ENCODE measurements around the gene CERS6. TPM values are rescaled to one million over a fixed set of nuclear protein-coding genes. Genes with fewer than 3 reads are reported as not detected.

CERS6 gene
- total RNA-seq, 4 donors from 2014 or later: 46.6 to 67.7 (median 53.6) TPM

- intact Hi-C loops (cut with DNase I): no loop called here
- Histone ChIP-seq H3K36me3 (no peaks in the 10 kb centered on the region), H3K4me1 (peaks cover 0 to 11% (median 5%) of the 10 kb centered on the region in 4 donors), H3K9me3 (no peaks in the 10 kb centered on the region), H3K27me3 (no peaks in the 10 kb centered on the region), H3K4me3 (no peak overlapping the region), H3K27ac (replicated peaks in 1 of 4) (no peak overlapping the region)
- DNase-seq (ENCODE audit: extremely low spot score): no peak
- no peak for TF ChIP-seq POLR2AphosphoS5 (IDR thresholded peaks at IDR 0.05)
- TF ChIP-seq POLR2A (IDR thresholded peaks at IDR 0.05; ENCODE audit: low read depth): no peak
- TF ChIP-seq CTCF (IDR thresholded peaks at IDR 0.05): no peak
- TF ChIP-seq EP300 (IDR thresholded peaks at IDR 0.05): no peak
- 96% methylated on average over 6 of the region's 6 CpGs for WGBS
These were observed 17.5 kb upstream of the CERS6 start for GRCh38 chr2:168438553-168438952.

- no peaks in the 10 kb centered on the region for H3K27me3 ChIP-seq
- peaks cover 0 to 5% (median 3%) of the 10 kb centered on the region in 4 donors for H3K4me1 ChIP-seq
- H3K4me3 ChIP-seq: no peak overlapping the region
- intact Hi-C loops (cut with DNase I): no loop called here
- TF ChIP-seq POLR2A (IDR thresholded peaks at IDR 0.05; ENCODE audit: low read depth) (no peak), CTCF (IDR thresholded peaks at IDR 0.05) (no peak), EP300 (IDR thresholded peaks at IDR 0.05) (no peak), POLR2AphosphoS5 (IDR thresholded peaks at IDR 0.05) (no peak)
- no peaks in the 10 kb centered on the region for H3K36me3 ChIP-seq
- H3K27ac ChIP-seq (replicated peaks in 1 of 4): no peak overlapping the region
- WGBS: 57% methylated on average over 3 of the region's 3 CpGs
- no peak for DNase-seq (ENCODE audit: extremely low spot score)
- H3K9me3 ChIP-seq: no peaks in the 10 kb centered on the region
These were observed 16.5 kb upstream of the CERS6 start for GRCh38 chr2:168439536-168439935.

- Histone ChIP-seq H3K27ac (replicated peaks in 1 of 4) (no peak overlapping the region), H3K4me1 (peaks cover 0 to 5% (median 3%) of the 10 kb centered on the region in 4 donors), H3K4me3 (no peak overlapping the region), H3K27me3 (no peaks in the 10 kb centered on the region), H3K9me3 (peaks cover 0 to 9% (median 0%) of the 10 kb centered on the region in 4 donors), H3K36me3 (no peaks in the 10 kb centered on the region)
- TF ChIP-seq EP300 (IDR thresholded peaks at IDR 0.05) (no peak), POLR2A (IDR thresholded peaks at IDR 0.05; ENCODE audit: low read depth) (no peak), POLR2AphosphoS5 (IDR thresholded peaks at IDR 0.05) (no peak), CTCF (IDR thresholded peaks at IDR 0.05) (no peak)
- no peak for DNase-seq (ENCODE audit: extremely low spot score)
- intact Hi-C loops (cut with DNase I): no loop called here
- WGBS: 89% methylated on average over 6 of the region's 6 CpGs
These were observed 14.7 kb upstream of the CERS6 start for GRCh38 chr2:168441214-168441872.

GRCh38 chr2:168443818-168444217 lies 12.3 kb upstream of the CERS6 start:
- intact Hi-C loops (cut with DNase I): no loop called here
- no peak for DNase-seq (ENCODE audit: extremely low spot score)
- peaks cover 0 to 5% (median 3%) of the 10 kb centered on the region in 4 donors for H3K4me1 ChIP-seq
- no peaks in the 10 kb centered on the region for H3K27me3 ChIP-seq
- TF ChIP-seq CTCF (IDR thresholded peaks at IDR 0.05): no peak
- H3K4me3 ChIP-seq: no peak overlapping the region
- H3K9me3 ChIP-seq: peaks cover 0 to 9% (median 0%) of the 10 kb centered on the region in 4 donors
- H3K36me3 ChIP-seq: no peaks in the 10 kb centered on the region
- H3K27ac ChIP-seq (replicated peaks in 1 of 4): no peak overlapping the region

GRCh38 chr2:168445960-168446359 lies 10.1 kb upstream of the CERS6 start:
- H3K9me3 ChIP-seq: peaks cover 0 to 9% (median 0%) of the 10 kb centered on the region in 4 donors
- intact Hi-C loops (cut with DNase I): no loop called here
- TF ChIP-seq CTCF (IDR thresholded peaks at IDR 0.05) (no peak), POLR2AphosphoS5 (IDR thresholded peaks at IDR 0.05) (no peak), EP300 (IDR thresholded peaks at IDR 0.05) (no peak), POLR2A (IDR thresholded peaks at IDR 0.05; ENCODE audit: low read depth) (no peak)
- no peaks in the 10 kb centered on the region for H3K27me3 ChIP-seq
- DNase-seq (ENCODE audit: extremely low spot score): no peak
- no peaks in the 10 kb centered on the region for H3K4me1 ChIP-seq
- 88% methylated on average over 2 of the region's 2 CpGs for WGBS
- H3K4me3 ChIP-seq: no peak overlapping the region
- no peak overlapping the region for H3K27ac ChIP-seq (replicated peaks in 1 of 4)
- no peaks in the 10 kb centered on the region for H3K36me3 ChIP-seq

Measured in esophagus muscularis mucosa (tissue), 4 donors.